Measurements from ENCODE around the gene TMEM175.

Gene TMEM175

DNA sequence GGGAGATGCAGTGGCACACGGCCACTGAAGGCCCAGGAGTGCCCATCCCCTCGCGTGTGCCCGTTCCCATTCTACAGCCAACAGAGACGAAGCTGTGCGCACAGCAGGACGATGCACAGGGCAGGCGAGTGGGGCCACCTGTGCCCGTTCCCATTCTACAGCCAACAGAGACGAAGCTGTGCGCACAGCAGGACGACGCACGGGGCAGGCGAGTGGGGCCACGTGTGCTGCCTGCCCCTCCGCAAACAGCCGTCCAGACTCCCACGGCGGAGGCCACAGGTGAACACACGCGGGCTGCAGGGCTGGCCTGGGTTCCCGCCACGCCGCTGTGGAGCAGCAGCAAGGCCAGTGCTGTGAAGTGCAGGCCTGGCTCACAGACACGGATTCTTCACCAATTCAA lies 32.2 kb upstream of the TMEM175 start:
- no peak for DNase-seq

DNA sequence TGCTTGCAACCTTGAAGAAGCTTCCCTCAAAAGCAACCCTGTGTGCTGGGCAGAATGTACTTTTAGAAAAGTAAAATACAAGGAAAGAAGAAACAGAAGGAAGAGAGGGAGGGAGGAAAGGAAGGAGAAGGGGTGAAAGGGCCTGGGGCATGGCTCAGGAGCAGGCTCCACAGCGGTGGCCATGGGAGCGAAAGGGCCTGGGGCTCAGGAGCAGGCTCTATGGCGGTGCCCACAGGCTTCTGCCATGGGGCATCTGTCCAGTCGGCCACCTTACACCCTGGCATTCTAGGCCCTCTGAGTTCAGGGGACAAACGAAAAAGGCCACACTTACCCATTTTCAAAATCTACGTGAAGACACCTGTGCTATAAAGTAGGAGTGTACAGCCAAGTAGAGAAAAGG lies 31.5 kb upstream of the TMEM175 start:
- DNase-seq = no peak

- no peak for DNase-seq
Measured at GRCh38 chr4:901192-901910, 30.9 kb upstream of the TMEM175 start.

DNA sequence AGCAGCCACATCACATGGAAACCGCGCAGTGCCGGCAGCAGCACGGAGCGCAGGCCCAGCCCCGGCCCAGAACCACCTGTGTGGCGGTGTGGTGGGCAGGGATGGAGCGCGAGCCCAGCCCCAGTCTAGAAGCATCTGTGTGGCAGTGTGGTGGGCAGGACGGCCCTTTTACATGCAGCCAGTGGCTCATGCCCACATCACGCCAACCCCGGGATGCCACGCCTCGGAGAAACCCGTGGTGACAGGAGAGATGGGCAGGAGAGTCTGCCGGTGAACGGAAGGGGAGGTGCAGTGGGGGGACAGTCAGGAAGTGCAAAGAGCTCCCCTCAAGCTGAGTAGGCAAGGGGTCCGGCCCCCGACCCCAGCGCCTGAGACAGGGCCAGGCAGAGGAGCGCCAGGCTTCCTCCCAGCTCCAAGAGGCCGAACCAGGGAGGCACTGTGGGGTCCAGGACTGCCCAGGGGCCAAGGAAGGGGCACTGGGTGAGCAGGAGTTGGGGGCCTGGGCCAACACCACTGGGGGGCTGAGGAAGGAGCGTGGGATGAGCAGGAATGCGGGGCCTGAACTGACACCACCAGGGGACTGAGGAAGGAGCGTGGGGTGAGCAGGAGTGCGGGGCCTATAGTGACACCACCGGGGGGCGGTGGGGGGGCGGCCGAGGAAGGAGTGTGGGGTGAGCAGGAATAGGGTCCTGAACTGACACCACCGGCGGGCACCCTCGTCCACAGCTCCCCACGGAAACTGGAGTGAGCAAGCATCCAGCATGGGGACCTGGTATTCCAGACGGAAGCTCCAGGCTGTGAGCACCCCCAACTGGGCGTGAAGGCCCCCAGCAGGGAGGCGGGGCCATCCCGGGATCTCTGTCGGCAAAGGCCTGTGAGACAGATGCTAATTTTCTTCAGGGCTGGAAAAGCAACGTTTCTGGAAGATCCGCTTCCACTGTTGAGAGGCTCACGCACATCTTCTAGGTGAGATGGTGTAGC lies 28.9 kb upstream of the TMEM175 start:
- no peak for DNase-seq

DNA sequence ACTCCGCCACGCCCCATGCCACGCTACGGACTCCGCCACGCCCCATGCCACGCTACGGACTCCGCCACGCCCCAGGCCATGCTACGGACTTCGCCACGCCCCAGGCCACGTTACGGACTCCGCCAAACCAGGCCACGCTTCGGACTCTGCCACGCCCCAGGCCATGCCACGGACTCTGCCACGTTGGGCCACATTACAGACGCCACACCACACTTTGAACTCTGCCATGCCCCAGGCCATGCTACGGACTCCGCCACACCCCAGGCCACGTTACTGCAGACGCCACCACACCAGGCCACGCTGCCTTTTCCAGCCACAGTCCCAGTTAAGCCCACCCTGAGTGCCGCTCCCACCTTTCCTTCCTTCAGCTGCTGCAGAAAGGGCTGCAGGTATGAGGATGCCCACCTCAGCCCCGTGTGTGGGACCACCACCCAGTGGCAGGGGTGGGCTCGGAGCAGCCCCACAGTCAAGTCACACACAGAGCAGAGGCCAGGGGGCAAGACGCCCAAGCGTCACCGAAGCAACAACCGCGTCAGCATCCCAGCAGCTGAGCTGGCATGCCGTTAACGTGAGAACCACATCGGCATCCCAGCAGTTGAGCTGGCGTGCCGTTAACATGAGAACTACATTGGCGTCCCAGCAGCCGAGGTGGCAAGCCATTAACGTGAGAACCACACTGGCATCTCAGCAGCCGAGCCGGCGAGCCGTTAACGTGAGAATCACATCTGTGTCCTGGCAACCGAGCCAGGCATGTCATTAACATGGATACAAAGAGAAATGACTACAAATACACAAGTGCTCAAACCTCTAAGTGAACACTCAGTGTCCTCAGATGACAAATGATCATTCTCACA lies 26.5 kb upstream of the TMEM175 start:
- no peak for DNase-seq

DNA sequence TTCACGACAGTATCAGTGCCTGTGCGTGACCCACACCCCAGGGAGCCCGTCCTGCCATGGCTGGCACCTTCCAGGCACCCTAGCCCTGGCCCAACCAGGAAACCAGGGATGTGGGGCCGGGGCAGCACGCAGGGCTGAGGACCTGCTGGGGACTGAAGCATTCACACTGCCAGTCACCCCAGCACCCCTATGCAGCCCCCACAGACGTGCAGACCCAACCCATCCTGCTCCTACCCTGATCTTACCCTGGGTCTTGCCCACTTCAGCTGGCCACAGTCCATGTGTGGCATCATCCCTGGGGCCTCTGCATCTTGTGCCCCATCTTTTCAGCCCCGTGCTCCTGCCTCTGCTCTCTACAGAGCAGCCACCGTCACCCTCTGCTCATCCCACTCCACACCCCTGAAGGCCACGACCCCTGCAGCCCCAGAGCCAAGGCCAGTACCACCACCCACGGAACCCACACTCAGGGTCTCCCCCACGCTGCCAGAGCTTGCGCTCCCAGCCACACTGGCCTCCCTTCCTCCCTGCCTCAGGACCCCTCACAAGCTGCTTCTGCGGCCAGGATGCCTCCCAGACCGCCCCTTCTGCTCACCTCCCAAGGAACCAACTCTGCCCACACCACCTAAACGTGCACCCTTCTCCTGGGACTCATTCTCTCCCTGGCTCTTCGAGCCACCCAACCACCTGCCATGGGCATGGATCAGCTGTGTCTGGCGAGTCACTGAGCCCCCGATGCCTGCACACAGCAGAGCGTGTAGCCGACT lies 25.7 kb upstream of the TMEM175 start:
- DNase-seq = no peak

- no peak for DNase-seq
Measured at GRCh38 chr4:907103-907400, 25.2 kb upstream of the TMEM175 start.

DNA sequence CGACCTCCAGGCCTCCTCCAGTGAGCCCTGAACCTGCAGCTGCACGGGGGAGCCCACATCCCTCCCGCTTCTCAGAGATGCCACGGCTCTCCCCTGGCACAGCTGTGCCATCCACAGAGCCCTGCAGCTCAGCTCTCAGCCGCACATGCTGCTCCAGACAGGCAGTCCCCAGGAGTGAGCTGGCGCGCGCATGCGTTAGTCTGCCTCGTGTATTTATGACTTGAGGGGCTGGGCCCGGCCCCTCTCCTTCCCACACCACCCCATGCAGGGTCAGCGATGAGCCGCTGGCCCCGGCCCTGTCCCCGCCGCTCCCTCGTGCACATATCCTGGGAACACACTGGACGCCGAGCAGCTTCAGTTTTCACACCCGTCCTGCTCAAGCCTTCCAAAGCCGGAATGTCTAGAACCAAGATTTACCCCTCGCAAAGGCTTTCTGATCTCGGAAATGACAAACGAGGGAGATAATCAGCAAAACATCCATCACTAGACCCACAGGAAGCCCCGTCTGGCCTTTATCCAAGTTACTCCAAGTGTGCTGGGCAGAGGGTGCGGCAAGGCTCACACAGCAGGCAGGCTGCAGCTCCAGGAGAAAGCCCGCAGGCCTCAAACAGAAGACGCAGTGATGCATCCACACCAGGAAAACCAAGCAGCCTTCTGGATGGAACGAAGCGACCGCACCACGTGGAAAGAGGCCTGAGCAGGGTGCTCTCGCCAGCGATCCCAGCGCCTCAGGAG lies 24.4 kb upstream of the TMEM175 start:
- no peak for DNase-seq

DNA sequence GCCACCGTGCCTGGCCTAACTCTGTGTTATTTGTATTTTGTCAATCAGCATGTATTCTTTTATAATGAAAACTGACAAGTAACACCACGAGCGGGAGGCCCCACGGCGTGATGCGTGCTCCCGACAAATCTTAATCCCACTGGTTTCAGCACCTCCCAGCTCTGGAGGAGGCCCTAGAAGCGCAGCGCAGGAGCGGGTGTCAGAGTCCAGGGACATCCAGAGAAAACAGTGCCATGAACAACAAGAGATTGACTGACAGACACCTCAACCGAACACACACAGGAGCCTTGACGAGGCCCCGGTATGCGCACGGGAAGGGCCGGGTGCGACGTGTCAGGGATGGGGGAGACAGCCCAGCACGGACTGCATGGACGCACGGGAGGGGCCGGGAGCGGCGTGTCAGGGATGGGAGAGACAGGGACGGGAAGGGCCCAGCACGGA lies 23.1 kb upstream of the TMEM175 start:
- DNase-seq = no peak

DNA sequence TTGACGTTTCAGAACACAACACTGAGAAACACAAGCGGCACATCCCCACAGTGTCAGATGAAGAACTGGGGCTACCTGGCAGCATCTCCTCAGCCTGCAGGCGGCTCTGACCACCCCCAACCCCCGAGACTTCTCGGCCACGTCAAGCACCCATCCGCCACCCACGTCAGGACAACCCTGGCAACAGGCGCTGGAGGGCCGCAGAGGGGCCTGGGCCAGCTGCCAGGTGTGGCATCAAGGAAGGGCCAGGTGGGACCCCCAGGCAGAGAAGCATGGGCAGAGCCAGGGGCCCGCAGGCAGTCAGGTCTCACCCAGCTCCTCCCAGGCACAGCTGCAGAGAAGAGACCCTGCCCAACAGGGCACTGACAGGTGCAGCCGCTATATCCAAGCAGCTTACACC lies 22.4 kb upstream of the TMEM175 start:
- no peak for DNase-seq

- DNase-seq = no peak
Measured at GRCh38 chr4:910366-911091, 21.7 kb upstream of the TMEM175 start.

GRCh38 chr4:911221-911751 lies 21.0 kb upstream of the TMEM175 start:
- DNase-seq = no peak

DNA sequence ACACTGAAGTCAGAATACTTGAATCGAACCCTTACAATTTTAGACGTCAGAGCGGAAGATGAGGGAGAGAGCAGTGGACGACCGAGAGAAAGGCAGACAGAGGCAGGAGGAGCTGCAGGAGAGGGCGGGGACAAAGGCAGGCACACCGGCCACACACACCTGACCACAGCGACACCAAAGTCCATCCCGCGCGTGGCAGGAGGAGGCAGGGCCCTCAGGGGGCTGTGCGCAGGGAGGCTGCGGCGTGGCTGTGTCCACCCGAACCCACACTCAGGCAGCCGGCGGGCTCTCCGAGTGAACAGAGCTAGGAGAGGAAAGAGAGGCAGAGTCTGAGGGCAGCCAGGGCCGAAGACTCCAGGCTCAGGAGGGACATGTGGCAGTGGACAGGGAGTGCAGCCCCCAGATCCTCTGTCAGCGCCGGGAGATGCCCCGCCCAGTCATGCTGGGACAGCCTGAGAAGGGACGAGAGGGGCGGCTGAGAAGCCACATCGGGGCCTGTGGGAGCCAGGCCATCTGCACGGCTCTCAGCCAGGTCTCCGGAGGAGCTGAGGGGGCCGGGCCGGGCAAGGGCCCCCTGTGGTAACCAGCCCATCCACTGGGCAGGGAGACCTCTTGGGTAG lies 20.3 kb upstream of the TMEM175 start:
- no peak for DNase-seq

GRCh38 chr4:912548-913279 lies 19.5 kb upstream of the TMEM175 start:
- DNase-seq = no peak

- DNase-seq = no peak
Measured at GRCh38 chr4:913280-913618, 19.0 kb upstream of the TMEM175 start.

- DNase-seq = no peak
Measured at GRCh38 chr4:914531-914930, 17.7 kb upstream of the TMEM175 start.

DNA sequence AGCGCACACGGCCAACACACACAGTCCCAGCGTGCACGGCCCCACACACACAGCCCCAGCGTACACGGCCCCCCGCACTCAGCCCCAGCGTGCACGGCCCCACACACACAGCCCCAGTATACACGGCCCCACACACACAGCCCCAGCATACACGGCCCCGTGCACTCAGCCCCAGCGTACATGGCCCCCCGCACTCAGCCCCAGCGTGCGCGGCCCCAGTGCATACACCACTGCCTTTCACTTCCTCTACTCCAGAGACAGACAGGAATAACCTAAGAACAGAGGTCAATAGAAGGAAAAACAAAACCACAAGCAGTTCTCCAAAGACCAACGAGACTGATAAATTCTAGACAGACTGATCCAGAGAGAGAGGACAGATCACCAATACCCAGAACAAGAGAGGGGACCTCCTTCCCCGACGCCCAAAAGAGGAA lies 17.2 kb upstream of the TMEM175 start:
- DNase-seq = no peak

DNA sequence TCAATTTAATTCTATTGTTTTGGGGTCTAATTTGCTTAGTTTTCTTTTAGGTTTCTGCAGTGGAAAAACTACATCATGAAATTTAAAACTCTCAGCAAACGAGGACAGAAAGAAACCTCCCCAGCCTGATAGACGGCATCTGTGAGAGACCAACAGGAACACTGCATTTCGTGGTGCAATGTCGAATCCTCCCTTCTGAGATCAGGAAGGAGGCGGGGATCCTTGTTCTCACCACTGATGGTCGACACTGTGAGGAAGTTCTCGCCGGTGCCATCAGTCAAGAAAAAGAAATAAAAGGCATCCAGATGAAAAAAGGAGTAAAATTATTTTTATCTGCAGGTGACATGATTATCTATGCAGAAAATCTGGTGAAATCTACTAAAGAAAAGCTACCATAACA lies 16.7 kb upstream of the TMEM175 start:
- no peak for DNase-seq

DNA sequence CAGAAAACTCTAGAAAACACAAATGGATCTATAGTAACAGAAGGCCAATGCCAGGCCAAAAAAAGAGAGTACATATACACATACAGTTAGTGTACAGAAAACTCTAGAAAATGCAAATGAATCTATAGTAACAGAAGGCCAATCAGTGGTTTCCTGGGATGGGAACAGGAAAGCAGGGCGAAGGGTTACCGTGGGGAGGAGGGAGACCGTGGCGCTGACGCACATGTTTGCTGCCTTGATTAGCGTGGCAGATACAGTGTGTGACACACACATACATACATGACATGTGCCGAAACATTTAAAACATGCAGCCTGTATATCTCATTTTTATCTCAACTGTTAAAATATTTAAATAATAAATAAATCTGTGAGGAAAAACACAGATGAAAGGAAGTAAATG lies 14.8 kb upstream of the TMEM175 start:
- no peak for DNase-seq

- DNase-seq = no peak
Measured at GRCh38 chr4:917992-918391, 14.3 kb upstream of the TMEM175 start.
